PC-3 (cell line): ENCODE results near the gene RRBP1. TPM values are rescaled to one million over a fixed set of nuclear protein-coding genes. Genes with fewer than 3 reads are reported as not detected.

ENCODE experiments used
- ATAC-seq: fragments of 200-7000 bp; cut with Tn5 transposase; 2 replicates; pipeline ENCODE4 v1.9.1; 2020; ENCODE audit warnings: mild to moderate bottlenecking, moderate library complexity
- BruUV-seq: library from RNA; stranded (reverse); fragments of 400-500 nt; replicated peaks from 2 replicates; lab custom pipeline; 2021; lab: Mats Ljungman, UMichigan
- CTCF ChIA-PET: fragments of 300-600 bp; sonication (Branson Sonifier 250); formaldehyde crosslinking; loops from one replicate; lab custom pipeline; 2022; ENCODE audit warnings: antibody characterized with exemption; lab: Charles Lee
- POLR2A ChIA-PET: fragments of 300-600 bp; sonication (Branson Sonifier 250); formaldehyde crosslinking; loops from one replicate; lab custom pipeline; 2022; ENCODE audit warnings: antibody characterized with exemption; ENCODE audit not compliant: unreplicated experiment; lab: Charles Lee
- DNase-seq: peaks from one replicate; pipeline ENCODE4 v3.0.0-alpha.2; 2015
- H2AFZ ChIP-seq: fragments of 300-600 bp; sonication (generic); 2 replicates; pipeline ENCODE4 v1.6.0; 2016; ENCODE audit warnings: antibody characterized with exemption, low read length
- H3F3A ChIP-seq: fragments of 300-600 bp; sonication (generic); one replicate; pipeline ENCODE4 v1.6.0; 2017; ENCODE audit warnings: antibody characterized with exemption, low read length, control low read depth, mild to moderate bottlenecking; ENCODE audit not compliant: unreplicated experiment
- H3K27ac ChIP-seq: fragments of 300-600 bp; sonication (generic); 2 replicates; pipeline ENCODE4 v1.5.1; 2016; ENCODE audit warnings: mild to moderate bottlenecking, low read length
- H3K27me3 ChIP-seq: fragments of 300-600 bp; sonication (generic); 2 replicates; pipeline ENCODE4 v1.6.1; 2016; ENCODE audit warnings: low read length, mixed read lengths
- H3K36me3 ChIP-seq: fragments of 300-600 bp; sonication (generic); 2 replicates; pipeline ENCODE4 v1.6.1; 2016; ENCODE audit warnings: low read depth, mixed run types, low read length, mixed read lengths
- H3K4me1 ChIP-seq: fragments of 300-600 bp; sonication (generic); 2 replicates; pipeline ENCODE4 v1.5.1; 2016; ENCODE audit warnings: low read length; ENCODE audit not compliant: insufficient read depth
- H3K4me2 ChIP-seq: fragments of 300-600 bp; sonication (generic); 2 replicates; pipeline ENCODE4 v1.6.0; 2016; ENCODE audit warnings: low read length
- H3K4me3 ChIP-seq: fragments of 300-600 bp; sonication (generic); 2 replicates; pipeline ENCODE4 v1.5.1; 2016; ENCODE audit warnings: mild to moderate bottlenecking, low read length, mixed read lengths
- H3K79me2 ChIP-seq: fragments of 300-600 bp; sonication (generic); 2 replicates; pipeline ENCODE4 v1.6.1; 2017; ENCODE audit warnings: low read length, mixed read lengths
- H3K9ac ChIP-seq: fragments of 300-600 bp; sonication (generic); 2 replicates; pipeline ENCODE4 v1.6.0; 2016; ENCODE audit warnings: mild to moderate bottlenecking, low read length
- H3K9me2 ChIP-seq: fragments of 300-600 bp; sonication (generic); replicated peaks from 2 replicates; pipeline ENCODE4 v1.6.1; 2016; ENCODE audit warnings: mixed run types, low read length, mixed read lengths
- H3K9me3 ChIP-seq: fragments of 300-600 bp; sonication (generic); 2 replicates; pipeline ENCODE4 v1.6.1; 2016; ENCODE audit warnings: low read length, mixed read lengths
- H4K20me1 ChIP-seq: fragments of 300-600 bp; sonication (generic); 2 replicates; pipeline ENCODE4 v1.6.1; 2016; ENCODE audit warnings: low read length, mixed read lengths
- CTCF ChIP-seq: fragments of 300-600 bp; sonication (generic); conservative IDR thresholded peaks from 2 replicates; pipeline ENCODE4 v1.5.1; 2017; ENCODE audit warnings: antibody characterized with exemption, low read depth, mild to moderate bottlenecking, low read length
- EZH2 ChIP-seq: fragments of 300-600 bp; sonication (generic); IDR thresholded peaks from one replicate; pipeline ENCODE4 v1.6.1; 2017; ENCODE audit warnings: antibody characterized with exemption, mild to moderate bottlenecking, low read length; ENCODE audit not compliant: unreplicated experiment
- EZH2phosphoT487 ChIP-seq: fragments of 300-600 bp; sonication (generic); IDR thresholded peaks from 2 replicates; pipeline ENCODE4 v1.6.1; 2018; ENCODE audit warnings: mild to moderate bottlenecking, antibody characterized with exemption, low read length, borderline replicate concordance
- intact Hi-C: fragments of 100-400 bp; cut with micrococcal nuclease; formaldehyde crosslinking; loops from 2 replicates; pipeline ENCODE4 v1.9.0; 2023
- total RNA-seq: library from RNA; depleted of rRNA; stranded (reverse); fragments of >200 nt; gene quantifications from 2 replicates; pipeline ENCODE4 v1.2.3, GENCODE V29; 2014

RRBP1 gene
- total RNA-seq, 1 experiment from 2014 or later: 176 TPM

DNA sequence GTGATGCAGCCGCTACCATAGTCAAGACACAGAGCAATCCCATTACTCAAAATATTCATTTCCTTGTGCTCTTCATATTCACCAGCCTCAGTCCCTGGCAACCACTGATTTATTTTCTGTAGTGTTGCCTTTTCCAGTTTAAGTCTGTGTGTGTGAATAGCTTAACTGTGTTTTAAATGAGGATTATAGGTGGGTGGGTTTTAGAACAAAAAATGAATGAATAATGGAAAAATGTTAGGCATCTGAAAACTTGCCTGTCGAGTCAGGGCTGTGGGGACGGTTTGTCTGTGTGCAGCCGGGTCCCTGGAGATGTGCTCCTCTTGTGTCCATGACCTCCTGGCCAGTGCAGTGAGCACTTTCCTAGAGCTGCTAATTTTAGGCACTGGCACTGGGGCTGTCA, 44.9 kb upstream of the RRBP1 start:
- POLR2A ChIA-PET: no interaction called here
- intact Hi-C loops: no loop called here

GRCh38 chr20:17725094-17725835, 43.2 kb upstream of the RRBP1 start:
- POLR2A ChIA-PET: no interaction called here
- CTCF ChIA-PET: no interaction called here

More for the DNA sequence above, 44.9 kb upstream of the RRBP1 start:
- no peaks in the 10 kb centered on the region for H3K4me1 ChIP-seq
- no peak overlapping the region for H3K27ac ChIP-seq
- no peaks in the 10 kb centered on the region for H3K9me2 ChIP-seq
- CTCF ChIA-PET: no interaction called here
- no peak overlapping the region for H3K4me3 ChIP-seq
- no peak overlapping the region for H3K4me2 ChIP-seq
- no peak for DNase-seq
- TF ChIP-seq EZH2 (no peak), CTCF (no peak), EZH2phosphoT487 (no peak)
- H3K9me3 ChIP-seq: no peaks in the 10 kb centered on the region
- no peaks in the 10 kb centered on the region for H3F3A ChIP-seq
- no peak overlapping the region for H2AFZ ChIP-seq
- no peaks in the 10 kb centered on the region for H3K27me3 ChIP-seq
- no peaks in the 10 kb centered on the region for H4K20me1 ChIP-seq
- H3K79me2 ChIP-seq: no peaks in the 10 kb centered on the region
- ATAC-seq: no peak
- BruUV-seq: no TSS peak
- H3K9ac ChIP-seq: no peak overlapping the region
- no peaks in the 10 kb centered on the region for H3K36me3 ChIP-seq

More at GRCh38 chr20:17725094-17725835, 43.2 kb upstream of the RRBP1 start:
- no peaks in the 10 kb centered on the region for H3F3A ChIP-seq
- H3K36me3 ChIP-seq: no peaks in the 10 kb centered on the region
- no peak overlapping the region for H3K27ac ChIP-seq
- no TSS peak for BruUV-seq
- no peaks in the 10 kb centered on the region for H3K79me2 ChIP-seq
- H3K9me2 ChIP-seq: no peaks in the 10 kb centered on the region
- H4K20me1 ChIP-seq: no peaks in the 10 kb centered on the region
- H3K4me1 ChIP-seq: no peaks in the 10 kb centered on the region
- no peak overlapping the region for H3K4me3 ChIP-seq
- no peak overlapping the region for H3K9ac ChIP-seq
- H3K9me3 ChIP-seq: no peaks in the 10 kb centered on the region
- TF ChIP-seq EZH2phosphoT487 (no peak), EZH2 (no peak), CTCF (no peak)
- no peaks in the 10 kb centered on the region for H3K27me3 ChIP-seq
- intact Hi-C loops: no loop called here
- no peak overlapping the region for H2AFZ ChIP-seq
- H3K4me2 ChIP-seq: no peak overlapping the region
- ATAC-seq (no peak), DNase-seq (no peak)
